Right lobe of liver (tissue), 4 donors: Measurements from ENCODE around the gene BTF3L4.

Experiments
- CTCF ChIP-seq, 4 donors: fragments of 200-600 bp in 3 of 4; fragments of 450-650 bp in 1 of 4; IDR thresholded peaks; one replicate each; pipeline versions ENCODE4 v1.5.1 to v1.8.0; 2016 to 2022; ENCODE audit warnings: antibody characterized with exemption in 4 of 4, mild to moderate bottlenecking in 2 of 4
- POLR2A ChIP-seq: fragments of 450-650 bp; IDR thresholded peaks from one replicate; pipeline ENCODE4 v1.6.1; 2017; ENCODE audit warnings: antibody characterized with exemption, mild to moderate bottlenecking
- donor health status: DM: no; HTN: no; CAD: no.
- donor health status: DM: no; HTN: no; CAD: no.
- donor health status: DM: no; HTN: yes; CAD: no.

GRCh38 chr1:52139817-52140540 lies 83.9 kb downstream of the BTF3L4 start:
- no peak for TF ChIP-seq CTCF (IDR thresholded peaks at IDR 0.05)
- no peak for TF ChIP-seq POLR2A
